ENCODE measurements around the gene CTNND2.

CTNND2 gene

DNA sequence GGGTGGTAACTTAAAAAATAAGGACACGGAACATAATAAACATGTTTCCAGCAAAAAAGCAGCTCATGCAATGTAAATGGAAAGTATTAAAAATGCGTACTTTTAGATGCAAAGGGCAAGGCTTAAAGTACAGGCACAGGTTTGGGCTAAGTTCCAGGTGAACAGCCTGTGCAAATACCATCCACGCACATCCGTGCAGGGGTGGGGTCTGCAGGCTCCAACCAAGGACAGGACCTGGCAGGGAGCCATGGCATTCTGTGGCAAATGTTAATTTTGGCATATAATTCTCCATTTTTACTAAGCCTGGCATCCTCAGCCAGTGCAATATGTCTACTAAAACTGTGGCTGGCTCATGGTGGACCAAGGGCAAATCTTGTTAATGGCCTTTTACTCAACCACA lies 777.4 kb downstream of the CTNND2 start:
- Histone ChIP-seq H3K4me3 (ENCODE audit: low read depth, low read length) (no peak overlapping the region), H3K27ac (ENCODE audit: low read depth, low read length) (no peak overlapping the region), H3K4me2 (ENCODE audit: low read length) (no peak overlapping the region), H2BK5ac (ENCODE audit: low read depth, low read length, poor library complexity) (no peak overlapping the region), H2BK120ac (ENCODE audit: insufficient read depth, low read length, poor library complexity) (no peak overlapping the region), H3K9me3 (ENCODE audit: insufficient read depth, low read depth, low read length) (peaks cover 1% of the 10 kb centered on the region), H2BK12ac (ENCODE audit: low read length) (no peak overlapping the region), H2AK5ac (ENCODE audit: low read length) (no peak overlapping the region), H3K18ac (ENCODE audit: low read length) (no peak overlapping the region), H3K79me1 (ENCODE audit: low read length) (no peaks in the 10 kb centered on the region), H4K91ac (ENCODE audit: low read depth, low read length) (no peak overlapping the region), H3K9ac (ENCODE audit: low read length) (no peak overlapping the region), H3K79me2 (ENCODE audit: control insufficient read depth, insufficient read depth, low read length, poor library complexity) (no peaks in the 10 kb centered on the region), H3K4me1 (ENCODE audit: control insufficient read depth in 1 of 2, insufficient read depth in 2 of 2, low read length in 2 of 2) (no peaks in the 10 kb centered on the region), H3K4ac (ENCODE audit: low read depth, low read length) (no peak overlapping the region), H3K27me3 (ENCODE audit: insufficient read depth, low read length) (no peaks in the 10 kb centered on the region), H4K12ac (ENCODE audit: low read depth, low read length) (no peak overlapping the region), H3K36me3 (ENCODE audit: control insufficient read depth in 1 of 2, insufficient read depth in 2 of 2, low read length in 2 of 2) (no peaks in the 10 kb centered on the region), H4K8ac (ENCODE audit: low read depth, low read length) (no peak overlapping the region), H3K14ac (ENCODE audit: low read length) (no peak overlapping the region), H2AFZ (ENCODE audit: insufficient read depth, low read length, poor library complexity) (no peak overlapping the region), H3K23ac (ENCODE audit: low read length) (no peak overlapping the region)
- no CpG with 5 or more reads among the region's 4 CpGs for WGBS (ENCODE audit: extremely low coverage, insufficient coverage, insufficient read length)
- no peak for DNase-seq

DNA sequence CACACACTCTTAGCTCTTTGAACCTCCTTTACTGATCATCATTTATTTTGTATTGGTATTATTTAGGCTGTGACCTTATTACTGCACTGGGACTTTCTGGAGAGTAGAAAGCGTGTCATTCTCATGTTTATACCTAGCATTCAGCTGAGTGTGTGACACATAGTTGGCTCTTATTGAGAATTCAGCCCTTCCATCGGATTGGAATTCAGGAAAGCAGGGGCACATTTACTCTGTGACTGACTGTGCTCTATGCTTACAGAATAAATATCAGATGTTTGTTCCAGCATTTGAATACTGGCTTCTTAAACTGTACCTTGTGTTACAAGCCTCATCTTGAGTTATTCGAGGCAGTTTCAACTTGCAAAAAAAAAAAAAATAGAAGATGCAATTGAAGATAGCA lies 782.4 kb downstream of the CTNND2 start:
- DNase-seq = no peak
- no peaks in the 10 kb centered on the region for H3K4me1 ChIP-seq (ENCODE audit: control insufficient read depth in 1 of 2, insufficient read depth in 2 of 2, low read length in 2 of 2)
- WGBS (ENCODE audit: extremely low coverage, insufficient coverage, insufficient read length) = no CpG with 5 or more reads among the region's 3 CpGs
- no peaks in the 10 kb centered on the region for H3K9me3 ChIP-seq (ENCODE audit: insufficient read depth, low read depth, low read length)
- H3K4ac ChIP-seq (ENCODE audit: low read depth, low read length) = no peak overlapping the region
- H4K12ac ChIP-seq (ENCODE audit: low read depth, low read length) = no peak overlapping the region
- no peak overlapping the region for H2BK120ac ChIP-seq (ENCODE audit: insufficient read depth, low read length, poor library complexity)
- no peak overlapping the region for H3K14ac ChIP-seq (ENCODE audit: low read length)
- H3K36me3 ChIP-seq (ENCODE audit: control insufficient read depth in 1 of 2, insufficient read depth in 2 of 2, low read length in 2 of 2) = no peaks in the 10 kb centered on the region
- no peak overlapping the region for H4K8ac ChIP-seq (ENCODE audit: low read depth, low read length)
- H4K91ac ChIP-seq (ENCODE audit: low read depth, low read length) = no peak overlapping the region
- H3K4me2 ChIP-seq (ENCODE audit: low read length) = no peak overlapping the region
- no peak overlapping the region for H3K23ac ChIP-seq (ENCODE audit: low read length)
- no peak overlapping the region for H2BK12ac ChIP-seq (ENCODE audit: low read length)
- H3K18ac ChIP-seq (ENCODE audit: low read length) = no peak overlapping the region
- no peak overlapping the region for H3K27ac ChIP-seq (ENCODE audit: low read depth, low read length)
- H3K79me1 ChIP-seq (ENCODE audit: low read length) = no peaks in the 10 kb centered on the region
- H3K9ac ChIP-seq (ENCODE audit: low read length) = no peak overlapping the region
- no peaks in the 10 kb centered on the region for H3K79me2 ChIP-seq (ENCODE audit: control insufficient read depth, insufficient read depth, low read length, poor library complexity)
- H2BK5ac ChIP-seq (ENCODE audit: low read depth, low read length, poor library complexity) = no peak overlapping the region
- no peak overlapping the region for H2AK5ac ChIP-seq (ENCODE audit: low read length)
- no peak overlapping the region for H2AFZ ChIP-seq (ENCODE audit: insufficient read depth, low read length, poor library complexity)
- H3K27me3 ChIP-seq (ENCODE audit: insufficient read depth, low read length) = no peaks in the 10 kb centered on the region
- H3K4me3 ChIP-seq (ENCODE audit: low read depth, low read length) = no peak overlapping the region

- peaks cover 5% of the 10 kb centered on the region for H3K9me3 ChIP-seq (ENCODE audit: insufficient read depth, low read depth, low read length)
- H3K27me3 ChIP-seq (ENCODE audit: insufficient read depth, low read length) = no peaks in the 10 kb centered on the region
- no peak overlapping the region for H2BK120ac ChIP-seq (ENCODE audit: insufficient read depth, low read length, poor library complexity)
- no peak for DNase-seq
- H2AK5ac ChIP-seq (ENCODE audit: low read length) = no peak overlapping the region
- no peak overlapping the region for H2BK5ac ChIP-seq (ENCODE audit: low read depth, low read length, poor library complexity)
- H3K4me1 ChIP-seq (ENCODE audit: control insufficient read depth in 1 of 2, insufficient read depth in 2 of 2, low read length in 2 of 2) = no peaks in the 10 kb centered on the region
- H3K14ac ChIP-seq (ENCODE audit: low read length) = no peak overlapping the region
- H3K79me1 ChIP-seq (ENCODE audit: low read length) = no peaks in the 10 kb centered on the region
- no peak overlapping the region for H3K18ac ChIP-seq (ENCODE audit: low read length)
- no peaks in the 10 kb centered on the region for H3K36me3 ChIP-seq (ENCODE audit: control insufficient read depth in 1 of 2, insufficient read depth in 2 of 2, low read length in 2 of 2)
- no peak overlapping the region for H3K23ac ChIP-seq (ENCODE audit: low read length)
- no peak overlapping the region for H4K12ac ChIP-seq (ENCODE audit: low read depth, low read length)
- no peak overlapping the region for H3K27ac ChIP-seq (ENCODE audit: low read depth, low read length)
- H4K91ac ChIP-seq (ENCODE audit: low read depth, low read length) = no peak overlapping the region
- H3K4me3 ChIP-seq (ENCODE audit: low read depth, low read length) = no peak overlapping the region
- H3K4ac ChIP-seq (ENCODE audit: low read depth, low read length) = no peak overlapping the region
- no peaks in the 10 kb centered on the region for H3K79me2 ChIP-seq (ENCODE audit: control insufficient read depth, insufficient read depth, low read length, poor library complexity)
- H3K9ac ChIP-seq (ENCODE audit: low read length) = no peak overlapping the region
- no peak overlapping the region for H2BK12ac ChIP-seq (ENCODE audit: low read length)
- no peak overlapping the region for H3K4me2 ChIP-seq (ENCODE audit: low read length)
- no peak overlapping the region for H4K8ac ChIP-seq (ENCODE audit: low read depth, low read length)
- no CpG with 5 or more reads among the region's 6 CpGs for WGBS (ENCODE audit: extremely low coverage, insufficient coverage, insufficient read length)
- H2AFZ ChIP-seq (ENCODE audit: insufficient read depth, low read length, poor library complexity) = no peak overlapping the region
These were observed 794.1 kb downstream of the CTNND2 start for GRCh38 chr5:11110128-11110527.

GRCh38 chr5:11105696-11106095 lies 798.5 kb downstream of the CTNND2 start:
- Histone ChIP-seq H4K8ac (ENCODE audit: low read depth, low read length) (no peak overlapping the region), H3K9me3 (ENCODE audit: insufficient read depth, low read depth, low read length) (no peaks in the 10 kb centered on the region), H3K4me2 (ENCODE audit: low read length) (no peak overlapping the region), H3K4me1 (ENCODE audit: control insufficient read depth in 1 of 2, insufficient read depth in 2 of 2, low read length in 2 of 2) (no peaks in the 10 kb centered on the region), H2BK120ac (ENCODE audit: insufficient read depth, low read length, poor library complexity) (no peak overlapping the region), H4K91ac (ENCODE audit: low read depth, low read length) (no peak overlapping the region), H3K14ac (ENCODE audit: low read length) (no peak overlapping the region), H3K79me1 (ENCODE audit: low read length) (no peaks in the 10 kb centered on the region), H3K18ac (ENCODE audit: low read length) (no peak overlapping the region), H4K12ac (ENCODE audit: low read depth, low read length) (no peak overlapping the region), H3K9ac (ENCODE audit: low read length) (no peak overlapping the region), H3K79me2 (ENCODE audit: control insufficient read depth, insufficient read depth, low read length, poor library complexity) (no peaks in the 10 kb centered on the region), H3K36me3 (ENCODE audit: control insufficient read depth in 1 of 2, insufficient read depth in 2 of 2, low read length in 2 of 2) (no peaks in the 10 kb centered on the region), H2AFZ (ENCODE audit: insufficient read depth, low read length, poor library complexity) (no peak overlapping the region), H3K4ac (ENCODE audit: low read depth, low read length) (no peak overlapping the region), H3K23ac (ENCODE audit: low read length) (no peak overlapping the region), H2BK5ac (ENCODE audit: low read depth, low read length, poor library complexity) (no peak overlapping the region), H2AK5ac (ENCODE audit: low read length) (no peak overlapping the region), H3K4me3 (ENCODE audit: low read depth, low read length) (no peak overlapping the region), H2BK12ac (ENCODE audit: low read length) (no peak overlapping the region), H3K27me3 (ENCODE audit: insufficient read depth, low read length) (no peaks in the 10 kb centered on the region), H3K27ac (ENCODE audit: low read depth, low read length) (no peak overlapping the region)
- no peak for DNase-seq
- 100% methylated on average over 1 of the region's 8 CpGs for WGBS (ENCODE audit: extremely low coverage, insufficient coverage, insufficient read length)
